Caco-2 (cell line): ENCODE results near the gene LOC128125822.

Experiments
- BruUV-seq: library from RNA; stranded (reverse); fragments of 400-500 nt; replicated peaks from 2 replicates; lab custom pipeline; 2021; lab: Mats Ljungman, UMichigan
- CTCF ChIA-PET: fragments of 300-600 bp; sonication (Branson Sonifier 250); formaldehyde crosslinking; loops from one replicate; lab custom pipeline; 2022; ENCODE audit warnings: antibody characterized with exemption; lab: Charles Lee
- POLR2A ChIA-PET: fragments of 300-600 bp; sonication (Branson Sonifier 250); formaldehyde crosslinking; loops from one replicate; lab custom pipeline; 2022; ENCODE audit warnings: antibody characterized with exemption; lab: Charles Lee
- DNase-seq, 2 experiments: peaks; one replicate each; pipeline versions ENCODE4 v3.0.0 to v3.0.0-alpha.2; 2020 to 2022
- H3K27me3 ChIP-seq: replicated peaks from 2 replicates; pipeline ENCODE4 v1.6.0; 2011; ENCODE audit warnings: low read length; ENCODE audit not compliant: control insufficient read depth, insufficient read depth
- H3K36me3 ChIP-seq: 2 replicates; pipeline ENCODE4 v1.5.1; 2011; ENCODE audit warnings: low read length; ENCODE audit not compliant: control insufficient read depth, insufficient read depth
- H3K4me1 ChIP-seq: fragments of 250-450 bp; sonication (Bioruptor Pico); 2 replicates; pipeline ENCODE4 v1.5.1; 2020; ENCODE audit warnings: mild to moderate bottlenecking
- H3K4me3 ChIP-seq: 2 replicates; pipeline ENCODE4 v1.5.1; 2011; ENCODE audit warnings: low read depth, mild to moderate bottlenecking, control low read depth, low read length
- H3K9me3 ChIP-seq: fragments of 250-450 bp; sonication (Bioruptor Pico); 2 replicates; pipeline ENCODE4 v1.5.1; 2020; ENCODE audit warnings: mild to moderate bottlenecking, moderate library complexity
- H3K27ac Mint-ChIP-seq: one replicate; pipeline ENCODE4 v1.8.0; 2022; ENCODE audit warnings: mixed read lengths; ENCODE audit not compliant: unreplicated experiment
- H3K27me3 Mint-ChIP-seq: one replicate; pipeline ENCODE4 v1.8.0; 2022; ENCODE audit warnings: mixed read lengths; ENCODE audit not compliant: insufficient read depth, unreplicated experiment
- H3K36me3 Mint-ChIP-seq: one replicate; pipeline ENCODE4 v1.8.0; 2022; ENCODE audit warnings: mild to moderate bottlenecking, mixed read lengths; ENCODE audit not compliant: insufficient read depth, unreplicated experiment
- H3K4me1 Mint-ChIP-seq: one replicate; pipeline ENCODE4 v1.8.0; 2022; ENCODE audit warnings: low read depth, mixed read lengths; ENCODE audit not compliant: unreplicated experiment
- H3K4me3 Mint-ChIP-seq: one replicate; pipeline ENCODE4 v1.8.0; 2022; ENCODE audit warnings: mild to moderate bottlenecking, moderate library complexity, mixed read lengths; ENCODE audit not compliant: unreplicated experiment
- H3K9me3 Mint-ChIP-seq: one replicate; pipeline ENCODE4 v1.8.0; 2022; ENCODE audit warnings: mixed read lengths; ENCODE audit not compliant: unreplicated experiment
- intact Hi-C: fragments of 100-400 bp; cut with micrococcal nuclease; formaldehyde crosslinking; loops from one replicate; pipeline ENCODE4 v1.10.0; 2022; ENCODE audit not compliant: unreplicated experiment
- TF ChIP-seq, protein P1 (sequence below), 2 experiments: fragments of 200-600 bp in 1 of 2; IDR thresholded peaks; 1 replicate in 1 of 2; 2 replicates in 1 of 2; pipeline versions ENCODE4 v1.5.1 to v1.8.0; 2011 to 2022; ENCODE audit warnings: antibody characterized with exemption in 1 of 2, control low read depth in 1 of 2, inconsistent platforms in 1 of 2, low read depth in 1 of 2, low read length in 1 of 2, mild to moderate bottlenecking in 1 of 2, moderate library complexity in 1 of 2; ENCODE audit not compliant: insufficient read depth in 1 of 2, severe bottlenecking in 1 of 2, unreplicated experiment in 1 of 2

Gene LOC128125822

GRCh38 chr6:63576985-63577712 lies 4.9 kb downstream of the LOC128125822 start:
- H3K4me3 ChIP-seq: no peak overlapping the region
- POLR2A ChIA-PET: interaction anchor here (0.6 kb wide), 1 partner anchor 116 kb away, joined by 3 read pairs; no protein-coding TSS in a partner anchor
- no peak overlapping the region for H3K27ac Mint-ChIP-seq

DNA sequence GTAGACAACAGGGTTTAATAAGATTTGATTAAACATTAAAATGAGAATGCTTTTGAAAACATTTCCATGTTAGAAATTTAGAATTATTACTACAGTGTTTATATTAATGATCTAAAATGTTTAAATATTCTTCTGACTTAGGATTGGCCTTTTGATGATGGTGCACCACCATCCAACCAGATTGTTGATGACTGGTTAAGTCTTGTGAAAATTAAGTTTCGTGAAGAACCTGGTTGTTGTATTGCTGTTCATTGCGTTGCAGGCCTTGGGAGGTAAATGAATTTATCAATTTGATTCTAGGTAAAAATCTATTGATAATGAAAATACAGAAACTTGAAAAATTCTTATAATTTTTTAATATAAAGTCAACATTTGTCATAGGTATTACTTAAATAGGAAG lies 6.5 kb downstream of the LOC128125822 start:
- H3K4me3 Mint-ChIP-seq: no peak overlapping the region
- DNase-seq: no peak
- ChIA-PET CTCF (no interaction called here), POLR2A (no interaction called here)
- H3K36me3 Mint-ChIP-seq: peaks cover 72% of the 10 kb centered on the region
- intact Hi-C loops: no loop called here
- Histone ChIP-seq H3K36me3 (peaks cover 4% of the 10 kb centered on the region), H3K9me3 (no peaks in the 10 kb centered on the region), H3K4me1 (peaks cover 5% of the 10 kb centered on the region; the same call in 1 of the 2 replicates), H3K27me3 (no peaks in the 10 kb centered on the region), H3K4me3 (no peak overlapping the region)
- no TSS peak for BruUV-seq
- no peak overlapping the region for H3K27ac Mint-ChIP-seq
- H3K9me3 Mint-ChIP-seq: no peaks in the 10 kb centered on the region
- H3K4me1 Mint-ChIP-seq: peaks cover 8% of the 10 kb centered on the region
- TF ChIP-seq, protein P1, sequence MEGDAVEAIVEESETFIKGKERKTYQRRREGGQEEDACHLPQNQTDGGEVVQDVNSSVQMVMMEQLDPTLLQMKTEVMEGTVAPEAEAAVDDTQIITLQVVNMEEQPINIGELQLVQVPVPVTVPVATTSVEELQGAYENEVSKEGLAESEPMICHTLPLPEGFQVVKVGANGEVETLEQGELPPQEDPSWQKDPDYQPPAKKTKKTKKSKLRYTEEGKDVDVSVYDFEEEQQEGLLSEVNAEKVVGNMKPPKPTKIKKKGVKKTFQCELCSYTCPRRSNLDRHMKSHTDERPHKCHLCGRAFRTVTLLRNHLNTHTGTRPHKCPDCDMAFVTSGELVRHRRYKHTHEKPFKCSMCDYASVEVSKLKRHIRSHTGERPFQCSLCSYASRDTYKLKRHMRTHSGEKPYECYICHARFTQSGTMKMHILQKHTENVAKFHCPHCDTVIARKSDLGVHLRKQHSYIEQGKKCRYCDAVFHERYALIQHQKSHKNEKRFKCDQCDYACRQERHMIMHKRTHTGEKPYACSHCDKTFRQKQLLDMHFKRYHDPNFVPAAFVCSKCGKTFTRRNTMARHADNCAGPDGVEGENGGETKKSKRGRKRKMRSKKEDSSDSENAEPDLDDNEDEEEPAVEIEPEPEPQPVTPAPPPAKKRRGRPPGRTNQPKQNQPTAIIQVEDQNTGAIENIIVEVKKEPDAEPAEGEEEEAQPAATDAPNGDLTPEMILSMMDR (IDR thresholded peaks at IDR 0.05; ENCODE audit: insufficient read depth in 1 of 2, low read depth in 1 of 2, low read length in 1 of 2, severe bottlenecking in 1 of 2, unreplicated experiment in 1 of 2): no peak
- H3K27me3 Mint-ChIP-seq: no peaks in the 10 kb centered on the region

More at GRCh38 chr6:63576985-63577712, 4.9 kb downstream of the LOC128125822 start:
- no peaks in the 10 kb centered on the region for H3K9me3 Mint-ChIP-seq
- peaks cover 76% of the 10 kb centered on the region for H3K36me3 Mint-ChIP-seq
- no peak for DNase-seq
- intact Hi-C loops: no loop called here
- H3K9me3 ChIP-seq: no peaks in the 10 kb centered on the region
- CTCF ChIA-PET: interaction anchor here (0.6 kb wide), 1 partner anchor 137 kb away, joined by 4 read pairs; no protein-coding TSS in a partner anchor
- no peaks in the 10 kb centered on the region for H3K27me3 ChIP-seq
- peaks cover 5% of the 10 kb centered on the region; the same call in 1 of the 2 replicates for H3K4me1 ChIP-seq
- peaks cover 1% of the 10 kb centered on the region for H3K36me3 ChIP-seq
- H3K4me1 Mint-ChIP-seq: peaks cover 8% of the 10 kb centered on the region
- H3K27me3 Mint-ChIP-seq: no peaks in the 10 kb centered on the region
- H3K4me3 Mint-ChIP-seq: no peak overlapping the region
- TF ChIP-seq, protein P1 (IDR thresholded peaks at IDR 0.05; ENCODE audit: insufficient read depth in 1 of 2, low read depth in 1 of 2, low read length in 1 of 2, severe bottlenecking in 1 of 2, unreplicated experiment in 1 of 2): no peak
- no TSS peak for BruUV-seq

- H3K27me3 ChIP-seq: no peaks in the 10 kb centered on the region
- no peak overlapping the region for H3K4me3 ChIP-seq
- H3K27ac Mint-ChIP-seq: no peak overlapping the region
- H3K4me1 ChIP-seq: peaks cover 5% of the 10 kb centered on the region; the same call in 1 of the 2 replicates
- peaks cover 4% of the 10 kb centered on the region for H3K36me3 ChIP-seq
- H3K27me3 Mint-ChIP-seq: no peaks in the 10 kb centered on the region
- no peaks in the 10 kb centered on the region for H3K9me3 ChIP-seq
- H3K9me3 Mint-ChIP-seq: no peaks in the 10 kb centered on the region
- ChIA-PET POLR2A (interaction anchor here (0.6 kb wide), 1 partner anchor 18 kb away, joined by 5 read pairs; no protein-coding TSS in a partner anchor), CTCF (no interaction called here)
- no peak overlapping the region for H3K4me3 Mint-ChIP-seq
- intact Hi-C loops: no loop called here
- no TSS peak for BruUV-seq
- H3K36me3 Mint-ChIP-seq: peaks cover 70% of the 10 kb centered on the region
- H3K4me1 Mint-ChIP-seq: no peaks in the 10 kb centered on the region
- no peak for DNase-seq
- TF ChIP-seq, protein P1 (IDR thresholded peaks at IDR 0.05; ENCODE audit: insufficient read depth in 1 of 2, low read depth in 1 of 2, low read length in 1 of 2, severe bottlenecking in 1 of 2, unreplicated experiment in 1 of 2): no peak
Observed at GRCh38 chr6:63579937-63580703, 7.8 kb downstream of the LOC128125822 start.
